GM21825 (cell line): ENCODE results near the gene TLCD5.

Source experiments
- ATAC-seq: cut with Tn5 transposase; IDR thresholded peaks from one replicate; pipeline ENCODE4 v1.9.1; 2021; ENCODE audit warnings: mild to moderate bottlenecking, moderate library complexity; ENCODE audit not compliant: unreplicated experiment

TLCD5 gene

DNA sequence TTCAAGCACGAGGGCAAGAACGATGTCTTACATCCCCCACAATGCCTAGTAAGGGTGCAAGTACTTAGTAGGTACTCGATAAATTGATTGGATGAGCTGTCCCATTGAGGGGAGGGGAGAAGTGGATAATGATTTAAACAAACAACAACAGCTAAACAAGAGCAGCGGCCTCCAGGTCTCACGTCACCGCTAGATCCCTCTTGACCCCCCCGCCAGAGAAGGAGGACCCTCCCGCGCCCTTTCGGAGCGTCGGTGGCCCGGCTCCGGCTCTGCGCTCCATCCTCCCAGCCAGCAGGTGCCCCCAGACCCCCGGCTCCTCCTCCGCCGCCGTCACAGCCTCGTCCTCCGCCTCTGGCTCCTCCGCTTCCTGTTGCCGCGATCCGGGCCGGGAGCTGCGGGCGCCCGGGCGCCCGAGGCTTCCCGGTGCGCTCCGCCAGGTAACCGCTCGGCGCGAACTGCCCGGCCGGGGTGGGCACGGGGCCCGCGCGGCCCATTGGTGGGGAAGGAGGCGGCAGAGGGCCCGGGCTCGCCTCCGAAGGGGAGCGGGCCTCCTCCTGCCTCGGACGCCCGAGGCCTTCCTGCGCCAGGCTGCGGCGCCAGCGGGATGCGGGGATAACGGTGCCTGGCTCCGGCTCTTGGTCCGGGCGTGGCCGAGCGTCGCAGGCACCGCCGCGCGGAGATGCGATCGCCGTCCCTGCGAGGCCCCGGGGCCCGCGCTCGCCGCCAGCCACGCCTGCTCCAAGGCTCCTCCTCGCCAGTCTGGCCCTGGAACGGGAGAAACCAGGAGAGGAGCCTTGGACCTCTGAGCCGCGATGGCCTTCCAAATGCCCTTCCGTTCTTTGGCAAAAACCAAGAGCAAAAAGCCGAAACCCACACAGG, at the start of gene TLCD5:
TSS of gene TLCD5 (plus strand) at position 368 of the 879 bp plus-strand sequence. CDS start 2,143 bp downstream, outside the sequence.
- ATAC-seq, result peak; percentile 57

DNA sequence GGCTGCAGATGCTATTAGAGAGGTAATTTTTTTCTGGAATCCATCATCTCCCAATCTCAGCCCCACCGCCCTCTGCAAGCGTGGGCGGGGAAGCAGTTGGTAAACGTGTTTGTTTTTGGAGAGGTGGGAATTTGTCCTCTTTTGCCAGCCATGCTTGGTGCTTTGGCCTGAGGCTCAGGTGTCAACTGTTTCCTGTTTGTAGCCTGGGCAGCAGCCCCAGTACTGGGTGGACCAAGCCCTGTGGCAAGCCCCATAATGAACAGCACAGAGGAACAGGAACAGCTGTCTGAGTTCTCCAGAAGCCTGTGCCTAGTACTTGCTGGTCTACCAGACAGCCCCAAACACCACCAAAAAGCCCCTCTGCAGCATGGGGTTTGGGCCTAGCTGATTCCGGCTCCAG, 45.6 kb upstream of the TLCD5 start:
- no peak for ATAC-seq

DNA sequence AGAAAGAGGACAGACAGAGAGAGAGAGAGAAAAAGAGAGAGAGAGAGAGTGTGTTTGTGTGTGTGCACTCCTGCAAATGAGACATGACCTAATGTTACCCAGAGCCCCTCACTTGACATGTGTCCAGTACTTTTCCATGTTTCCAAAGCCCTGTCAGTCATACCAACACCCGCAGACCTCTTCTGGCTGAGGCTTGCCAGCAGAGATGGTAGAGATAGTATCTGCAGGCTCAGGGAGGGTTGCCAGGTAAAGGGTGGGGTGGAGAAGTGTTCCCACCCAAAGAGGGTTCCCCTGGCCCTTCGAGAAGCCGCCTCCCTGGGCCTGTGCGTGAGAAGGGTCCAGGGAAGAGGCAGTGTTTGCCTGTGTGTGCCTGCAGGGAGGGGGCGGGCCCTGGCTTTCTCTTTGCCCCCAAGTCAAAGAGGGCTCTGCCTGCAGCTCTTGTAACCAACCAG, 44.5 kb upstream of the TLCD5 start:
- ATAC-seq, result no peak

DNA sequence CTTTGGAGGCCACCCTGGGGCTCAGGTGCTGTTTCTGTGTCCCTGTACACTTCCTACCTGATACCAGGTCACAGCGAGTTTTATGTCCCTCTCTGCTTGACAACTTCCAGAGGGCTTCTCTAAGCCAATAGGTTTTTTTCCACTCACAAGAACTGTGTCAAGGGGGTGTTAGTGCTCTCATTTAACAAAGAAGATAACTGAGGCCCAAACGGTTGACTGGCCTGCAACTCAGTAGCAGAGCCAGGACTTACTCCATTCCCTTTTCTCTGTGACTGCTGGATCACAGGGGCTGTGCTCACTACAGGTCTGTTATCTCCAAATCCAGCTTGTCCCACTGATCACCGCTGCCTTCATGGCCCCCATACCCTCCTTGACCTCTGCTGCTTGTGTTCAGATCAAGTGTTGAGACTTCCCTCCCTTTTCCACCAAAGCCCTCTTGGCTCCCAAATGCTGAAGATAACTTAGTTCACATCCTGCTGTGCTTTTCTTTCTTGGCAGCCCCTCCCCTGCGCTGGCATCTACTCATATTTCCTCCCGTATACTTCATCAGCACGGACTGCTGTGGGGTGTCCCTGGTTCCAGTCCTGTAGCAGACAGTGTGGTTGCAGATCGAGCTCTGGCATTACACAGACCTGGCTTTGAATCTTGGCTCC, 43.8 kb upstream of the TLCD5 start:
- no peak for ATAC-seq

DNA sequence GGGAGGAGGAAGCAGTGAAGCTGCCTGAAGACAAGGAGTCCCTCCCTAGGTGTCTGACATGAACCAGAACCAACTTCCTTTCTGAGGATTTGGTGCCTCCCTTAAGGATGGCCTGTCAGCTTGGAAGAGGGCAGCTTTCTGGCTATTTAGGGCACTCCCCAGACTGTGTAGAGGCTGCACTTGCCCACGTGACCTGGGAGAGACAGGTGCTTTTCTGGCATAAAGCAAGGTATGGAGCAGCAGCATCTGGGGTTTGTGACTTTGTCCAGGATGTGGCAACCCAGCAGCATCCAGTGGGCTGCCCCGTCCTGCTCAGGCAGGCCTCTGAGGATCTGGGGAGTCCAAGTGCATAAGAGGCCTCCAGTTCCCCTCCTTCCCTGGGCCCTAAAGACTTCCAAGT, 42.0 kb upstream of the TLCD5 start:
- no peak for ATAC-seq

DNA sequence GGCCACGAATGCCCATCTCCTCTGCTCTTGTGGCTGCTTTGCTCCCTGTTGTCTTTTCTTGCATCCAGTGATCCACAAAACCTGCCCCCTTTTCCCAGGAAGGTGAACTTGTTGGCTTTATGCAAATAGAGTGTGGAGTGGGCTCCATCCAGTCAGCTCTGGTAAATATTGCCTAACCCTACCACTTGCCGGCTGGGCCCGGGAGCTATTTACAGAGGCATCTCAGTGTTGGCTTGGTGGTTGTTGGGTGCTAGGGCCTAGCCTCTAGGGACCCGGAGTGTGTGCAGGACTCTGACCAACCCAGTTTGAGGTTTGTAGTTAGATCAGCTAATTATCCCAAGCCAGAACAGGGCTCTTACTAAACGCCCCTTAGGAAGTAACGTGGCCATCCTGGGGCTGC, 40.8 kb upstream of the TLCD5 start:
- ATAC-seq, result no peak

DNA sequence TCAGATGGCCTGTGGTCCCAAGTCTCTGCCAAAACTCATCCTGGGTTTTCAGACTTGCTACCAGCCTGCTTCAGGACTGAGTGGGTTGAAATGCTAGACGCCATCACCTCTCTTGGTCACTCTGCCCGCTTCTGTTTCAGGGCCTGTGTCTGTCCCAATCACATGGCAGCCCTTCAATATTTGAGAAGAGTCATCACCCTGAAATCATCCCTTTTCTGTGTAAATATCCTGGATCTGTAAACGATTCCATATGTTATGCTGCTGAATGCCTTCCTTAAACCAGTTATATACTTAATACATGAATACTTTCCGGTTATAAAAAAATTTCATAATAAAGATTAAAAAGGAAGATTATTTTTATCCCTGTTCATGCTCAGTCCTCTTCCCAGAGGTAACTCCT, 39.8 kb upstream of the TLCD5 start:
- no peak for ATAC-seq

DNA sequence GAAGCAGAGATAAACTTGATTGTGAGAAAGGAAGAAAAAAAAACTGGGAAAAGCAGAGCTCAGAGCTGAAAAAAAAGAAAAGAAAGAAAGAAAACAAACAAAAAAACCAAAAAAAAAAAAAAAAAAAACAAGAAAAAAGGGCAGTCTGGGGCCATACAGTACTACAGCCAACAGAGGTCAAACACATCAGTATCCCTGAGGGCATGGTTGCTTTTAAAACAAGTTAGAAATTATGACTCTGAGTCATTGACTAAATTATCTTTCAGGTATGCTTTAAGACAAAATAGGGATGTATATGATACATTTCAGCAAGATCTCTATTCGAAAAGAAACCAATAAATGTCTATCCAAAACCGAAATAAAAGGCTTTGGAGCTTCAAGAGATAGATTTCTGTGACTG, 37.1 kb upstream of the TLCD5 start:
- ATAC-seq, result no peak

DNA sequence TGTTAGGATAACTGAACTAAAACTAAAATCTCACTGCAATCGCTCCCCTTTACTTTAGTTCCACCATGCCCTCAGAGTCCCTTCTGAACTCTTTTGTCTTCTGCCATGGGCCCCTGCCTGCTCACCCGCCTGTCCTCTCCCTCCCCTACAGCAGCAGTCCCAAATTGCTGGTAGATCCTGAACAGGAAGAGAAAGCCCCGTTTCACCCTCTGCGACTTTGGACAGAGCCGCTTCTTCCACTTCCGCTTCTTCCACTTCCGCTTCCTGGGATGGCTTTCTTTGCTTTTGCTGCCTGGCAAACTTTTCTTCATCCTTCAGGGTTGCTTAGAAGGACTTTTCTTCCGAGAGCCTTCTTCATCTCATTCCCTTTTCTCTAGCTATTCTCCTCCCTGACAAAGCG, 35.7 kb upstream of the TLCD5 start:
- no peak for ATAC-seq

DNA sequence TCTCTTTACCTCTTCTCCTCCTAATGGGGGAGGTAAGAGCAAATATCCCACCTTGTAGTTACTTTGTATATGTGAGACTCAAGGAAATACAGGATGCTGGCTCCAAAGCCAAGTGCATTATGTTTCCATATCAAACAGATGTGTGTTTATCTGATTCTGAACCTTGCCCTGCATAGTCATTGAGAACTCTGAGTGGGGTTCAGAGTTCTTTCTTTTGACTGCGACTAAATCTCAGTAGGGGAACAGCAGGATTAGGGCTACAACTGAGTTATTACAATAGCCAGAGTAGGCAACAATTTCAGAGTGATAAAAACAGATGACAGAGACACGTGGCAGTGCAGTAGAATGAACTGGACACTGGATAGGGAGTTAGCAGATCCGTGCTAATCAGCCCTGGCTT, 34.1 kb upstream of the TLCD5 start:
- ATAC-seq, result no peak

DNA sequence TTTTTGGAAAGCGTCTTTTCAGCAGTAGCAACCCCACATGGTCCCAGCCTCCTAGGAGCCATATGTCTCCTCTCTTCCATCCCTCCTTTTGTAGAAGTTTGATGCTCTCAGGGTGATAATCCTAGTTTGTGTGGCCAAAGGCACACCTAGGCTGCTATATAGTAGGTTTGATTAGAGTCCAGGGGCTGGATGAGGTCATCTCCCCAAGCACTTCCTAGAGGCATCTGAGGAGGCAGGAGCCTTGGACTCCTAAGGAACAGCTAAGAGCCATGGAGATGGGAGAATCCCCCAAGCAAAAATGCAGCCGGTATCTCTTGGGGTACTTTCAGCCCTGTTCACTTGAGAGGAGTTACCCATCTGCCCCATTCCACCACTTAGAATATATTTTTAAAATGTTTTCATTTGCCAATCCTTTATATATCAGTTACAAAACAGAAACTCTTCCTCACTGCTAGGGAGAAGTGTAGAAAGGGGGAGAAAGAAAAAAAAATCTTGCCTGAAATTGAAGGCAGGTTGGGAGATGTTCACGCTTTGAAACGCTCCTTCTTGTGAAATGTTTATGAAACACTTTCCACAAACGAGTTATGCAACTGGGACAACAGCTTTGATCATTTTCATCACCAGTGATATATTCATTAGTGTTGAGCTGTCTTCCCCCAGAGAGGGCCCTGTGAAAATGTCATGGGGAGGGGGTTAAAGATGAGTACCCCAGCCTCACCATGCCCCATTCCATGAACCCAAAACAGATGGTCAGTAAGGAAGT, 31.9 kb upstream of the TLCD5 start:
- ATAC-seq, result no peak

DNA sequence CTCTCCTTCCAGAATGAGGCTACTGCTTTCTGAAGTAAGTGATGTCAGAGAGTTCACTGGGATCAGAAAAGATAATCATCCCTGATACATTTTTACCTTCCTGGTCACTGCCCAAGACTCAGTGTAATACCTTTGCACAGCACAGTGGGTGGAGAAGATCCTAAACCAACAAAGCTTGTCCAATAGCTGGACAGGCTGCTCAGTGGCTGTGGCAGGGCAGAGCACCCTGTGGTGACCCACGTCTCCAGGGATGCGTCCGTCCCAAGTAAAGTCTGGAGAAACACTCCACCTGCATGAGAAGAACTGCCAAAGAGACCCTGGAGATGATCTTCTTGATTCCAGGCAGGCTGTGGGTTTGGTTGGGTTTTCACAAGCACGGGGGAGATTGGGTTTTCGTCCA, 31.0 kb upstream of the TLCD5 start:
- no peak for ATAC-seq

DNA sequence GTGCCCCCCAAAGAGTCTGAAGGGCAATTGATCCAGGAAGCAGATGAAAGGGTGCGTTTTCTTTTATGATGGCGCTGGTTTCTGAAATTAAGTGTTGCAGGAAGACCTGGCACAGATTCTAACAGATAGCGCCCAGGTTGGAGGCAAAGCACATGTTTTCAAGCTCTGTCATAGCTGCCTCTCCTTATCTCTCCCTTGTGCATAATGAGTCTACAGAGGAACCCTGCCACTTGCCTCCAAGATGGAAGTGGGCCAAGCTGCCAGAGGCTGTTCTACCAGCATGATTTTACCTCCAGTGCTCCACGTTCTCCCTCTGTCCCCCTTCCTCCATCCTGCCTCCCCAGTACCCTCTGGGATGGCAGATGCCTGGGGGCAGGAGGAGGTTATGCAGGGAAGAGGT, 30.0 kb upstream of the TLCD5 start:
- ATAC-seq, result no peak

DNA sequence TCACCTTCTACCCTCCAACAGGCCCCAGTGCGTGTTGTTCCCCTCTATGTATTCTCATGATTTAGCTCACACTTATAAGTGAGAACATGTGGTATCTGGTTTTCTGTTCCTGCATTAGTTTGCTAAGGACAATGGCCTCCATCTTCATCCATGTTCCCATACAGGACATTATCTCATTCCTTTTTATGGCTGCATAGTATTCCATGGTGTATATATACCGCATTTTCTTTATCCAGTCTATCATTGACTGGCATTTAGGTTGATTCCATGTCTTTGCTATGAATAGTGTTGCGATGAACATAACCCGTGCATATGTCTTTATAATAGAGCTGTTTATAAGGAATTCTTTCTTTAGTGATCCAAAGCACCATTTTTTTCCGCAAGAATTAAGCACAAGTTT, 28.5 kb upstream of the TLCD5 start:
- no peak for ATAC-seq

DNA sequence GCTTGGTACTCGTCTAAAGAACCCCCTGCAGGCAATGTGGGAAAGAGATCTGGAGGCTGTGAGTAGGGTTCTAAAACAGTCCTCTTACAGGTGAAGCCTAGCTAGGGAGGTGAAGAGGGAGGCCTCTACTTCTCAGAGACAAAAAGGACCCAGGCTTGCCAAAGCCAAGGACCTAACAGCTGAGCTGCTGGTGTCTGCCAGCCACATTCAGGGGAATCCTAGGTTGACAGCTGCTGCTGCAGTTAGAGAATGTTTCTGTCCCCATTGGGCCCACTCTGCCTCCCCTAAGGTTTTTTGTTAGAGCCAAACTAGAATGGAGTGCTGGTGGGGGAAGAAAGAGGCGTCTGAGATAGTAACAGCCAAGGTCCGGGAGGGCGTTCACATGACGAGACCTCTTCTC, 26.6 kb upstream of the TLCD5 start:
- no peak for ATAC-seq

DNA sequence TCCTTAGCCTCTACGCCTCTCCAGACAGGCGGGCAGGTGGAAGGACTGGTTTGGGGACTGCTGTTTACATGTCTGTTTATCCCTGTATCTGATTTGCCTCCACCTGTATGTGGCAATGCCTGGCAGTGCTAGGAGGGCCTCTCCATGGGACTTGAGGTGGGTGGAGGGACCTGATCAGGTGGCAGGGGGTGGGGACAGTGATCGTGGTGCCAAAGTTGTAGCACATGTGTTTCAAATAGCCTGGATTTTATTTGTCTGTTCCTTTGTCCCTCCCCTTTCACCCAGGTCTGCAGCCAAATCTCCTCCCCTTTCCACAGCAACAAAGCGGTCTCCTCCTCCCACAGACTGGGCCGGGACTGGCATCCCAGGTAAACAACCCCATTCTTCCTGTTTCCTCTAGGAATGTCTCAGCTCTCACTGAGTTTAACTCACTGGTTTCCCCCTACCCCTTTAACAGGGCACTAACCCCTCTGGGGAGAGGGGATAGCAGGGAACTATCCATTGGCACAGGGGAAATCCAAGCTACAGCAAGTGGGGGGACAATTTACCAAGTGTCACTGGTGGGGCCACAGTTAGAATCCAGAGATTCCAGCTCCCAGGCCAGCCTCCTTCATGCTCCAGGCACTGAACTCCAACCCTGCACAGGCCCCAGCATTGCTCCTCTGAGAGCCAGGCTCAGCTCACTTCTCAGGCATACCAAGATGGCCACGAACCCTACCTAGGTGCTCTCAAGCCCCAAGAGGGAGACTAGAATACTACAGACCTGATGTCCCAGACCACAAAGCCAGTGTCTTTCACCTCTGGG, 22.9 kb upstream of the TLCD5 start:
- ATAC-seq, result no peak

DNA sequence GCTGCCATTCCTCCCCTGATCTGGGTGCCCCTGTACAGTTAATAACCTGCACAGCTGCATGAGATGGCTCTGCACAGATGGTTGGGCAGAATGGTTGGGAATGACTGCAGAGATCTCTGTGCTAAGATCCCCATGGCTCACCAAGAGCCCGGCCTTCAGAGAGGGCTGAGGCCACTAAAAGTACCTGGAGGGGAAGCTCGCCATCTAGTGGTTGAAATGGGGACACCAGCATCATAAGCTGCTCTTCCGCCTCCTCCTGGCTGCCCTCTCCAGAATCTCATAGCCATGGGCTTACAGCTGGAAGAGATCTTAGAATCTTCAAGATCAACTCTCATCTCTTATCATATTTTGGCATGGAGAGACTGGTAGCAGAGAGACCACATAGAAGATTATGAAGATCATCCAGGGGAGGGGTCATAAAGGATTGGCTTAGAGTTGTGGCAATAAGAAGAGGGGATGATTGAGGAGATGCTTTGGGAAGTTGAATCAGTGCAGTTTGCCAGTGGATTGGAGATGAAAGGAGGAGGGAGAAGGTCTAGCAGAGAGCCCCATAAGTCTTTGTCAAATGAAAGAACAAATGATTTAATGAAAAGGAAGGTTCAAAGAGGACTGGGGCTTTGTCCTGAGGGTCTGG, 22.0 kb upstream of the TLCD5 start:
- ATAC-seq, result no peak

DNA sequence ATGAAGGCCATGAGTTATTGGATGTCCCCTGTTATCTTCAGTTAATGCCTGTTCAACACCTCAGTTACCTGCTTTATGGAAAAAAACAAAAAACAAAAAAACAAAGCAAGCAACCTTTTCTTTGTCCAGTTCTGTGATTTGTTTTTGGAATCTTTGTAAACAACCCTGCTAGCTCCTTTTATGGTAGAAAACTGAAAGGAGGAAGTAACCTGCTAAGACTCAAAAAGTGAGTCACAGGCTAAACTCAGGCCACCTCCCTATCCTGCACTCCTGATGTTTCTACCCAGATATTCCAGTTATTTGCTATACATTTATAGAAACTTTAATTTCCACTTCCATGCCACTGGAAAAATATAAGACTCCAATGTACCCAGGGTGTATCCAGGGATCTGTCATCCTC, 20.6 kb upstream of the TLCD5 start:
- no peak for ATAC-seq

DNA sequence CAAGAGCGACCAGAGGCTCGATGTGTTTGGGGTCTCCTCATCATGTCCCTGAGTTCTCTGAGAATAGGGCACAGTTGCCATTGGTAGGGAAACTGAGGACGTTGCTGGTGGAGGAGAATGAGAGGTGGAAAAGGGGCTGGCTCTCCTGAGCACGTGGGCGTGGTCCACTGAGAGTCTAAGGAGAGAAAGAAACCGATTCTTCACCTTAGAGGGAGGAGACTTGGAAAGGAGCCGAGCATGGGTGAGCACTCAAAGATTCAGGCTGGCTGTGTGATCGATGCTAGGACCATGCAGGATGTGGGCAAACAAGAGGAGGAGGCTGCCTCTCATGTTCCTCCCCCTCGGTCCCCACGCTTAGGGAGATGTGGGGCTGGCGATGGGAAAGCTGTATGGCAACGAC, 19.8 kb upstream of the TLCD5 start:
- ATAC-seq, result no peak

DNA sequence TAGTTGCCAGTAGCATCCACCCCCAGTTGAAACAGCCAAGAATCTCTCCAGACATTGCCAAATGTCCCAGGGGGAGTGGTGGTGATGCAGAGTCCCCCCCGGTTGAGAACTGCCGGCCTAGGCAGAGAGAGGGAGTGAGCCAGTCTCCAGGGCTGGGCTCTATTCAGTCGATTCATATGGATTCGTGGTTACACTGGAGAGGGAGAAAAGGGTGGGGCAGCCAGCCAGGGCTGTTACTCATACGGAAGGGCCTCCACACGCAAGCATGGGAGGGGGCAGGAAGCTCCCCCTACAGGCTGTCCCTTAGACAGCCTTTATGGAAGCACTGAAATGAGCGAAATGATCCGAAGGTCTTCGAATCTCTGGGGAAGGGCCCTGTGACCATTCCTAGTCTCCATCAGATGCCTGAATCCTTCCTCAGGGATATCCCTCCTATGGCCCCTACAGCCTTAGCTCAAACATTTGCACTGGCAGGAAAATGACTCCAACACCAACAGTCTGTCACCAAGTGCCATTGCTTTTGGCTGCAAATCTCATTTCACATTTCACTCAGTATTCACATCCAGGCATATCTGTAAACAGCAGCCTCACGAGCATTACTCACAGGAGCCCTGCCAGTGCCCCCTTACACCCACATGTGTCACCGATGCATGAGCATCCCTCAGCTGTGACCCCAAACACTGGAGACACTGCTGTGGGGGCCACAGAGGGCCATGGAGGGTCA, 18.4 kb upstream of the TLCD5 start:
- ATAC-seq, result no peak
